ENCODE data around the gene RCBTB1.
"Not testable (repeated sequence)": the region's sequence is repeated elsewhere in the genome, so short reads cannot be mapped to it uniquely, and the experiment has no call there.

RCBTB1 gene

GRCh38 chr13:49585220-49586157, at the start of gene RCBTB1:
TSS of gene RCBTB1 (minus strand) at chr13:49585558. CDS start at chr13:49567279, 18,279 bp downstream.
- DNase-seq (ENCODE audit: low spot score): peak; percentile 83

DNA sequence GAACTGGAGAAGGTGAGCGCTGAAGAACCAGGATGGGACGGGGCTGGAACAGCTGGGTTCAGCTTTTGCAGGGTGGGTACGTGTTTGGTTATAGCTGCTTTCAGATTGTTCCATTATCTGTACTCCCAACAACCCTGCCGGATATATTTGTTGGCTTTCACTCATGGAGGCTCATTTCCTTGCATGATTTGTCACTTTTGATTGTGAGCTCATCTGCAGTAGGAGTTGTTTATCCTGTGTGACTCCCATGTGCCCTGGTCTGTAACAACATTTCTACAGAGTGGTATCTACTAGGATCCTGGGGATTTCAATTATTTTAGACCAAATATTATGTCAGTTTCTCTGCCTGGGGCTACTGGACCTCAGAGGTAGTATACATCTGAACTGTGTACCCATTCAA, 48.4 kb upstream of the RCBTB1 start:
- DNase-seq (ENCODE audit: low spot score): no peak

DNA sequence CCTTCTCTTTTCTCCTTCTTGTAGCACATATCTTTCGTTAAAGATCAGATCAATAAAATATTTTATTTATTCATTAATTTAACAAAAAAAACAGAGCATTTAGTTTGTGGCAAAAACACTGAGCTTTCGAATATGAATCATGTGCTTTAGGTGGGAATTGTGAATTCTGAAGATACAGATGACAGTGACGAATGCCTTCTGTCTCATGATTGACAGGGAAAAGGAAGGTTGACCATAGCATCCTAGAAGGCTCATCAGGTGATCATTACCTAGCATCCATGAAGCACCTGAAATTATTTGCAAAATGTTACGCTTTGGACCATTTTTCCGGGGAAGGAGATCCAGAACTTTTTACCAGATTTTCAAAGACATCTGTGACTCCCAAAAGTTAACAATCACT, 46.8 kb upstream of the RCBTB1 start:
- no peak for DNase-seq (ENCODE audit: low spot score)

DNA sequence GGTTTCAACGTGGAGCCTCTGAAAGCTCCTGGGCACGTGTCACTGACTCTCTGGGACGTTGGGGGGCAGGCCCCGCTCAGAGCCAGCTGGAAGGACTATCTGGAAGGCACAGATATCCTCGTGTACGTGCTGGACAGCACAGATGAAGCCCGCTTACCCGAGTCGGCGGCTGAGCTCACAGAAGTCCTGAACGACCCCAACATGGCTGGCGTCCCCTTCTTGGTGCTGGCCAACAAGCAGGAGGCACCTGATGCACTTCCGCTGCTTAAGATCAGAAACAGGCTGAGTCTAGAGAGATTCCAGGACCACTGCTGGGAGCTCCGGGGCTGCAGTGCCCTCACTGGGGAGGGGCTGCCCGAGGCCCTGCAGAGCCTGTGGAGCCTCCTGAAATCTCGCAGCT, 45.2 kb upstream of the RCBTB1 start:
- no peak for DNase-seq (ENCODE audit: low spot score)

- DNase-seq (ENCODE audit: low spot score): no peak
Observed at GRCh38 chr13:49629947-49630346, 44.6 kb upstream of the RCBTB1 start.

DNA sequence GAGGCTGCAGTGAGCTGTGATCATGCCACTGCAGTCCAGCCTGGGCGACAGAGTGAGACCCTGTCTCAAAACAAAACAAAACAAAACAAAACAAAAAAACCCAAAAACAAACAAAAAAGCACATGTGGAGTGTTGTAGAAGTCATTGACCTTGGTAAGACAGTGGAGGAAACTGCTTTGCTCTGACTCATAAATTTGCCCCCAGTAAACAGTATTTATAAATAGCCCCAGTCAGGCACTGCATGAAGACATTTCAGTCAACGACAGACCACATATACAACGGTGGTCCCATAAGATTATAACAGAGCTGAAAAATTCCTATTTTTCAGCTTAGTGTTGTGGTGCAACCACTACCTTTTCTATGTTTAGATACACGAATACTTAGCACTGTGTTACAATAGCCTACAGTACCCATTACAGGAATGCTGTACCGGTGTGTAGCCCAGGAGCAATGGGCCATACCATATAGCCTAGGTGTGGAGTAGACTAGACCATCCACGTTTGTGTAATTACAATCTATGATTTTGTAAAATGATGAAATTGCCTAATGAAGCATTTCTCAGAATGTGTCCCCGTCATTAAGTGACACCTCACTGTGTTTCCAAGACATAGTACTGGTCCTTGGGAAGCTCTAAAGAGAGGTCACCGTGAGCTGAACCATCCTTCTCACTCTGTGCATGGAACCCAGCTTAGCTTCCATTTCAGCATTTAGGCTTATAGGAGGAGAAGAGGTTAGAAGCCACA, 44.0 kb upstream of the RCBTB1 start:
- DNase-seq (ENCODE audit: low spot score): no peak

- DNase-seq (ENCODE audit: low spot score): no peak
Observed at GRCh38 chr13:49627831-49628652, 42.7 kb upstream of the RCBTB1 start, which contains the start of gene ARL11. TSS of gene ARL11 (plus strand) at chr13:49628507. CDS start at chr13:49630448, 1,941 bp downstream.

DNA sequence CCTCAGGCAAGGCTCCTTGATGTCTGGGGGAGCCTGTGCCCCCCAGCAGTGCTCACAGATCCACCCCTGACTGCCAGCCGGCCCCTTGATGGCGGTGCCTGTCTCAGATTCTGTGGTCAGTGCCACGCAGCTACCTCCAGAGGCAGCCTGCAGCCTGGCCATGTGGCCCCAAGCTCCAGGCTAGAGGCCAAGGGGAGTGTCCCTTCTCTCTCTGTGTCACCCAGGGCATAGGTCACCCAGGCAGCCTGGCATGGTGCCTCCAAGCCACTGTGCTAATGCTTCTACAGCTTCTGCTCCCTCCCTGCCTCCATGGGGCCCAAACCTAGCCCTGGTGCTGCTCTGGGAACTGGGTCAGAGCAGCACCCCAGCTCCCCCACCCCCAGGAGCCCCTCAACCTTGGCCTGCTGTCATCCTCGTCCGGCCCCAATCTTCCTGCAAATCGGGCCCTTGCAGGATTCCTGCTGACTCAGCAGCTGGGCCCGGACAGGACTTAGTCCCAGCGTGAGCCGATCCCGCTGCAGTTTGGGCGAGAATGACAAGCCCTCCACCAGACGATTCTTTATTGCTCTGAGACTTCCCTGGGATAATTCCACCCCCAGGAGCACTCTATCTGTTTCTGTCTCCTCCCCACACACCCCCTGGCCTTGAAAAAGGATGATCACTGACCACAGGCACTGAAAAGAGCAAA, 40.2 kb upstream of the RCBTB1 start:
- no peak for DNase-seq (ENCODE audit: low spot score)

DNA sequence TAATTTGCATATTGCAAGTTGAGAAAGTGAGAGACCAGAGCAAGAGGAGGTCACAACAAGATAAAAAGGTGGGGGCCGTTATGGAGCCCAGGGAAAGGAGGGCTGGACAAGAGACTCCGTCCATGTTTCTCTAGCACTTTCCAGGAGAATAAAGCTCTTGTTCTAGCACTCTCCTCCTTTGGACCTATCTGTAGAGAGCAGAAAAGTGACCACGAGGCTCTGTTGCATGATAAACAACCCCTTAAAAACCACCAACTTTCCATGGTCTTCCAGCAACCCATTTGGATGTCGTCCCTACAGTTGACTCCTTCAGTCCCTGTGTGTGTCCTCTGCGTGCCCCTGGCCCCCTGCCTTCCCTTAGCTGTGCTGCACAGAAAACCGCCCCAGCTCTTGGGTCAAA, 38.9 kb upstream of the RCBTB1 start:
- no peak for DNase-seq (ENCODE audit: low spot score)

DNA sequence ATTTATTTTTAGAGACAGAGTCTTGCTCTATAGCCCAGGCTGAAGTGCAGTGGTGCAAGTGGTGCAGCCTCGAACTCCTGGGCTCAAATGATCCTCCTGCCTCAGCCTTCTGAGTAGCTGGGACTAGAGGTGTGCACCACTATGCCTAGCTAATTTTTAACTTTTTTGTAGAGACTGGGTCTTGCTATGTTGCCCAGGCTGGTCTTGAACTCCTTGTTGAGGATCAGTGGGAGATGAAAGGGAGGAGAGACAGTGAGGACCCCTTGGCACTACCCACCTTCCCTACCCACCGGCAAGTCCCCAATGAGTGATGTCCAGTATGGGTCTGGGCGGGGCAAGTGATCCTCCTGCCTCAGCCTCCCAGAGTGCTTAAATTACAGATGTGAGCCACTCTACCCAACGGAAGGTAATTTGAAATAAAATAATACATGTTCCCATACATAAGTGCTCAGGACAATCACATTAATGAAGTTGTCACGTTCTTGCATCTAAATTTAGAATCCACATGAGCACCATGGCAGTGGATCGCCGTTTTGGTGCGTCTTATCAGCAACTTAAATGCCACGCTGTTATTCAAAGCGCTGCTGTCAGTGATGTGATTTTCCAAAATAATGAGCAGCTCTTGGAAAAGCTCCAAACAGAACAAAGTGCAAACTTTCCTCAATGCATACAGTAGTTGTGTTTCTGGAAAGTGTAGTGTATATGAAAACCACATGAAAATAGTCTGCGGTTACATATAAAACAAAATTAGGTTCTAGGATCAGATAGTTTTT, 37.0 kb upstream of the RCBTB1 start:
- no peak for DNase-seq (ENCODE audit: low spot score)

- no peak for DNase-seq (ENCODE audit: low spot score)
Observed at GRCh38 chr13:49620170-49620621, 34.8 kb upstream of the RCBTB1 start.

GRCh38 chr13:49616676-49617065, 31.3 kb upstream of the RCBTB1 start:
- DNase-seq (ENCODE audit: low spot score): no peak

- no peak for DNase-seq (ENCODE audit: low spot score)
Observed at GRCh38 chr13:49615836-49616675, 30.7 kb upstream of the RCBTB1 start.

DNA sequence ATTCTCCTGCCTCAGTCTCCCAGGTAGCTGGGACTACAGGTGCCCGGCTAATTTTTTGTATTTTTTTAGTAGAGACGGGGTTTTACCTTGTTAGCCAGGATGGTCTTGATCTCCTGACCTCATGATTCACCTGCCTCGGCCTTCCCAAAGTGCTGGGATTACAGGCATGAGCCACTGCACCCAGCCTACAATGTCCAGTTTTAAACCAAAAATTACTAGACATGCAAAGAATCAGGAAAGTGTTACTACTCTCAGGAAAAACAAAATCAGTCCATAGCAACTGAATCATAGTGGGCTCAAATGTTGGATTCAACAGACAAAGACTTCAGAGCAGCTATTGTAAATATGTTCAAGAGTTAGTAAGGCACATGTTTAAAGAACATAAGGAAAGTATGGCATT, 26.7 kb upstream of the RCBTB1 start:
- not testable (repeated sequence) for DNase-seq (ENCODE audit: low spot score)

- no peak for DNase-seq (ENCODE audit: low spot score)
Observed at GRCh38 chr13:49610176-49610575, 24.8 kb upstream of the RCBTB1 start.

DNA sequence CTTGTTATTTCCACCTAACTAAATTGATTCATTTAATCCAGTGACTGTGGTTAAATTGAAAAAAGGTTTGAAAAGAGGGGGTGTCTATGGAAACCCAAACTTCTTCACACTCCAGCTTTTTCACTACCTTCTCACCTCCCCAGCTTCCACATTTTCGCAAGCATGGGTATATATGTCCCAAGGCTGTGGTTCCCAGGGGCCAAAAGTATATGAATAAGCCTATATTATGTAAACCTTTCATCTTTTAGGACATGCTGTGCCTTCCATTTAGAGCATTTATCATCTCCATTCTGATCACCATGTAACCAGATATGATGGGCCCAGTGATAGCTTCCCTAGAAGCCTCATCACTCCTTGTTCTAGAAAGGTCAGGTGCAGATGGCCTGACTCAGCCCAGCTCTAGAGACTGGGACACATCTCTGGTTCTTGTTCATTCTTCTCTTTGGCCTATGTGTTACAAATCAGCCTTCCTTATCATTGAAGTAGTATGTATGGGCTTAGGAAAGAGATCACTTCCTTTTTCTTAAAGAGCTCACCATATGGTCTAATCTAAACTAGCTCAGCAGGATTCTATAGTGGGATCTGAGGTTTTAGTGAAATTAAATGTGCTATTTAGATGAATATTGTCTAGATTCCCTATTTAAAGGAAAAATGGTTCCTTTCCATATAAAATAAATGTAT, 23.4 kb upstream of the RCBTB1 start:
- no peak for DNase-seq (ENCODE audit: low spot score)

DNA sequence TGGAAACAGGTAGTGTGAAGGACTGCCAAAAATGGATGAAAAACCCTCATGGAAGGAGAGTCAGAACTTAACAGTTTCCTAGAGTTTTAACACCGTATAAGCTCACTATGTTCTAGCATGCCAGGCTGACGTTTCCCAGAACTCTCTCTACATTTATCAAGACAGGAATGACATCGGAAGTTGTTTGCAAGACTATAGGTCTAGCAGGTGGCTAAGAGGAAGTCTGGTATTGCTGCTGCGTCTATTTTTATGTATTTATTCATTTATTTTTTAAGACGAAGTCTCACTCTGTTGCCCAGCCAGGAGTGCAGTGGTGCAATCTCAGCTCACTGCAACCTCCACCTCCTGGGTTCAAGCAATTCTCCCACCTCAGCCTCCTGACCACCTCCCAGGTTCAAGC, 22.4 kb upstream of the RCBTB1 start:
- DNase-seq (ENCODE audit: low spot score): no peak

GRCh38 chr13:49606747-49607648, 21.6 kb upstream of the RCBTB1 start:
- peak; percentile 57 for DNase-seq (ENCODE audit: low spot score)
